WTC11 (cell line): ENCODE data around the gene SLITRK4. TPM values are rescaled to one million over a fixed set of nuclear protein-coding genes. Genes with fewer than 3 reads are reported as not detected.

Experiments used
- ATAC-seq: fragments of 200-7000 bp; cut with Tn5 transposase; 2 replicates; pipeline ENCODE4 v1.10.0; 2021; ENCODE audit warnings: mild to moderate bottlenecking, moderate library complexity
- CTCF ChIA-PET: fragments of 300-600 bp; sonication (Branson Sonifier 250); formaldehyde crosslinking; loops from one replicate; lab custom pipeline; 2021; ENCODE audit warnings: antibody characterized with exemption; lab: Charles Lee
- POLR2A ChIA-PET: fragments of 350-600 bp; sonication (Branson Sonifier 250); formaldehyde crosslinking; loops from one replicate; lab custom pipeline; 2021; ENCODE audit warnings: antibody characterized with exemption; lab: Charles Lee
- DNase-seq: peaks from one replicate; pipeline ENCODE4 v3.0.0; 2021; ENCODE audit warnings: low spot score
- H3K27ac Mint-ChIP-seq: 2 replicates; pipeline ENCODE4 v1.8.0; 2021; ENCODE audit warnings: mixed read lengths
- H3K27me3 Mint-ChIP-seq: 2 replicates; pipeline ENCODE4 v1.8.0; 2021; ENCODE audit warnings: low read depth, mild to moderate bottlenecking, moderate library complexity, mixed read lengths
- H3K36me3 Mint-ChIP-seq: 2 replicates; pipeline ENCODE4 v1.8.0; 2021; ENCODE audit warnings: mixed read lengths
- H3K4me1 Mint-ChIP-seq: 2 replicates; pipeline ENCODE4 v1.8.0; 2022; ENCODE audit warnings: mixed read lengths
- H3K4me3 Mint-ChIP-seq: 2 replicates; pipeline ENCODE4 v1.8.0; 2021; ENCODE audit warnings: mild to moderate bottlenecking, moderate library complexity, mixed read lengths
- H3K9me3 Mint-ChIP-seq: 2 replicates; pipeline ENCODE4 v1.8.0; 2021; ENCODE audit warnings: mixed read lengths
- ATF1 ChIP-seq: sonication (generic); formaldehyde crosslinking; IDR thresholded peaks from 2 replicates; pipeline ENCODE4 v1.8.1; 2023; ENCODE audit warnings: mild to moderate bottlenecking, moderate library complexity, missing genetic modification reagents
- CREM ChIP-seq: sonication (generic); formaldehyde crosslinking; IDR thresholded peaks from 2 replicates; pipeline ENCODE4 v1.8.1; 2022; ENCODE audit warnings: mild to moderate bottlenecking, missing genetic modification reagents, moderate library complexity
- GABPB1 ChIP-seq: sonication (generic); formaldehyde crosslinking; IDR thresholded peaks from 2 replicates; pipeline ENCODE4 v1.8.1; 2023; ENCODE audit warnings: mild to moderate bottlenecking, missing genetic modification reagents
- GRHL2 ChIP-seq: fragments of 250-450 bp; sonication (Bioruptor Pico); IDR thresholded peaks from 2 replicates; pipeline ENCODE4 v1.8.0; 2022; ENCODE audit warnings: mild to moderate bottlenecking, moderate library complexity; ENCODE audit not compliant: insufficient replicate concordance, severe bottlenecking
- HMGA2 ChIP-seq: fragments of 250-450 bp; sonication (Bioruptor Pico); IDR thresholded peaks from 2 replicates; pipeline ENCODE4 v1.4.0; 2021; ENCODE audit warnings: mild to moderate bottlenecking, moderate library complexity
- IRF2 ChIP-seq: sonication (generic); formaldehyde crosslinking; IDR thresholded peaks from 2 replicates; pipeline ENCODE4 v1.8.0; 2022; ENCODE audit warnings: low read depth, missing genetic modification reagents, borderline replicate concordance
- MYBL2 ChIP-seq: sonication (generic); formaldehyde crosslinking; IDR thresholded peaks from 2 replicates; pipeline ENCODE4 v1.8.1; 2023; ENCODE audit warnings: mild to moderate bottlenecking, moderate library complexity, missing genetic modification reagents
- ZBTB21 ChIP-seq: sonication (generic); formaldehyde crosslinking; IDR thresholded peaks from 2 replicates; pipeline ENCODE4 v1.8.1; 2023; ENCODE audit warnings: mild to moderate bottlenecking, missing genetic modification reagents, borderline replicate concordance
- ZNF232 ChIP-seq: sonication (generic); formaldehyde crosslinking; IDR thresholded peaks from 2 replicates; pipeline ENCODE4 v1.8.0; 2022; ENCODE audit warnings: mild to moderate bottlenecking, missing genetic modification reagents
- ZNF317 ChIP-seq: sonication (generic); formaldehyde crosslinking; IDR thresholded peaks from 2 replicates; pipeline ENCODE4 v1.8.1; 2023; ENCODE audit warnings: low read depth, mild to moderate bottlenecking, moderate library complexity, missing genetic modification reagents, borderline replicate concordance
- ZNF416 ChIP-seq: fragments of 250-450 bp; sonication (Bioruptor Pico); IDR thresholded peaks from 2 replicates; pipeline ENCODE4 v1.9.0; 2021; ENCODE audit warnings: mild to moderate bottlenecking, inconsistent platforms
- ZNF423 ChIP-seq: fragments of 250-450 bp; sonication (Bioruptor Pico); IDR thresholded peaks from 2 replicates; pipeline ENCODE4 v2.1.2; 2022; ENCODE audit warnings: mild to moderate bottlenecking, moderate library complexity
- total RNA-seq: library from RNA; stranded (reverse); gene quantifications from 3 replicates; pipeline ENCODE4 v1.2.3, GENCODE V29; 2021
- TF ChIP-seq, protein P1 (sequence below): sonication (generic); formaldehyde crosslinking; IDR thresholded peaks from 2 replicates; pipeline ENCODE4 v1.8.0; 2023; ENCODE audit warnings: mild to moderate bottlenecking, missing genetic modification reagents
- TF ChIP-seq, protein P2 (sequence below): sonication (generic); formaldehyde crosslinking; IDR thresholded peaks from 2 replicates; pipeline ENCODE4 v1.8.0; 2022; ENCODE audit warnings: mild to moderate bottlenecking, missing genetic modification reagents
- TF ChIP-seq, protein P3 (sequence below): sonication (generic); formaldehyde crosslinking; IDR thresholded peaks from 2 replicates; pipeline ENCODE4 v1.8.0; 2022; ENCODE audit warnings: mild to moderate bottlenecking, missing genetic modification reagents
- TF ChIP-seq, protein P4 (sequence below): sonication (generic); formaldehyde crosslinking; IDR thresholded peaks from 2 replicates; pipeline ENCODE4 v1.8.1; 2022; ENCODE audit warnings: missing genetic modification reagents, borderline replicate concordance
- TF ChIP-seq, protein P5 (sequence below): sonication (generic); formaldehyde crosslinking; IDR thresholded peaks from 2 replicates; pipeline ENCODE4 v1.8.0; 2022; ENCODE audit warnings: mild to moderate bottlenecking, missing genetic modification reagents
- TF ChIP-seq, protein P6 (sequence below): sonication (generic); formaldehyde crosslinking; IDR thresholded peaks from 2 replicates; pipeline ENCODE4 v1.8.1; 2023; ENCODE audit warnings: mild to moderate bottlenecking, missing genetic modification reagents
- TF ChIP-seq, protein P7 (sequence below): sonication (generic); formaldehyde crosslinking; IDR thresholded peaks from 2 replicates; pipeline ENCODE4 v1.8.1; 2023; ENCODE audit warnings: mild to moderate bottlenecking, missing genetic modification reagents, moderate library complexity
- TF ChIP-seq, protein P8 (sequence below): sonication (generic); formaldehyde crosslinking; IDR thresholded peaks from 2 replicates; pipeline ENCODE4 v1.8.0; 2023; ENCODE audit warnings: missing genetic modification reagents

Gene SLITRK4
- total RNA-seq, 1 experiment from 2014 or later: not detected

DNA sequence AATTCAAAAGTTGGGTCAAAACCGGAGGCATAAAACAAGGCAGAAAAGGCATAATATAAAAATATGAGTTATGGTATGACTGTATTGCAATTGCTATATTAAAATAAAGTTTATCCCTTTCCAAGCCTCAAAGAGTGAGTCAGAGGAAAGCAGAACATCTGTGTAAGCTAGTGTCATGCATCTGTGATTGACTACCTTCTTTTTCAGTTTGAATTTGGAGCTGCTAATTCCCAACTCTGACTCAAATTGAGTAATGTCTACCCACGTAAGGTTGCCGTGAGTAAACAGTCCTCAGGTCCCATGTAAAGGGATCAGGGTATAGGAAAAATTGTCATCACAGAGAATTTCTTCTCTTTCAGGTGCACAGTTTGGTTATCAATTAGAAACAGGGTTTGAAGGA, 6.5 kb upstream of the SLITRK4 start:
- no peak for DNase-seq
- Mint-ChIP-seq H3K4me3 (no peak overlapping the region), H3K36me3 (peaks cover 15% of the 10 kb centered on the region)
- TF ChIP-seq, protein P1, sequence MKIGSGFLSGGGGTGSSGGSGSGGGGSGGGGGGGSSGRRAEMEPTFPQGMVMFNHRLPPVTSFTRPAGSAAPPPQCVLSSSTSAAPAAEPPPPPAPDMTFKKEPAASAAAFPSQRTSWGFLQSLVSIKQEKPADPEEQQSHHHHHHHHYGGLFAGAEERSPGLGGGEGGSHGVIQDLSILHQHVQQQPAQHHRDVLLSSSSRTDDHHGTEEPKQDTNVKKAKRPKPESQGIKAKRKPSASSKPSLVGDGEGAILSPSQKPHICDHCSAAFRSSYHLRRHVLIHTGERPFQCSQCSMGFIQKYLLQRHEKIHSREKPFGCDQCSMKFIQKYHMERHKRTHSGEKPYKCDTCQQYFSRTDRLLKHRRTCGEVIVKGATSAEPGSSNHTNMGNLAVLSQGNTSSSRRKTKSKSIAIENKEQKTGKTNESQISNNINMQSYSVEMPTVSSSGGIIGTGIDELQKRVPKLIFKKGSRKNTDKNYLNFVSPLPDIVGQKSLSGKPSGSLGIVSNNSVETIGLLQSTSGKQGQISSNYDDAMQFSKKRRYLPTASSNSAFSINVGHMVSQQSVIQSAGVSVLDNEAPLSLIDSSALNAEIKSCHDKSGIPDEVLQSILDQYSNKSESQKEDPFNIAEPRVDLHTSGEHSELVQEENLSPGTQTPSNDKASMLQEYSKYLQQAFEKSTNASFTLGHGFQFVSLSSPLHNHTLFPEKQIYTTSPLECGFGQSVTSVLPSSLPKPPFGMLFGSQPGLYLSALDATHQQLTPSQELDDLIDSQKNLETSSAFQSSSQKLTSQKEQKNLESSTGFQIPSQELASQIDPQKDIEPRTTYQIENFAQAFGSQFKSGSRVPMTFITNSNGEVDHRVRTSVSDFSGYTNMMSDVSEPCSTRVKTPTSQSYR: no peak
- TF ChIP-seq MYBL2 (CRISPR knock-in tag): no peak
- no peak for TF ChIP-seq ZBTB21
- TF ChIP-seq GRHL2 (CRISPR knock-in tag): no peak
- TF ChIP-seq CREM: no peak
- no peak for TF ChIP-seq IRF2 (CRISPR knock-in tag)
- no peak for TF ChIP-seq GABPB1
- TF ChIP-seq, protein P2, sequence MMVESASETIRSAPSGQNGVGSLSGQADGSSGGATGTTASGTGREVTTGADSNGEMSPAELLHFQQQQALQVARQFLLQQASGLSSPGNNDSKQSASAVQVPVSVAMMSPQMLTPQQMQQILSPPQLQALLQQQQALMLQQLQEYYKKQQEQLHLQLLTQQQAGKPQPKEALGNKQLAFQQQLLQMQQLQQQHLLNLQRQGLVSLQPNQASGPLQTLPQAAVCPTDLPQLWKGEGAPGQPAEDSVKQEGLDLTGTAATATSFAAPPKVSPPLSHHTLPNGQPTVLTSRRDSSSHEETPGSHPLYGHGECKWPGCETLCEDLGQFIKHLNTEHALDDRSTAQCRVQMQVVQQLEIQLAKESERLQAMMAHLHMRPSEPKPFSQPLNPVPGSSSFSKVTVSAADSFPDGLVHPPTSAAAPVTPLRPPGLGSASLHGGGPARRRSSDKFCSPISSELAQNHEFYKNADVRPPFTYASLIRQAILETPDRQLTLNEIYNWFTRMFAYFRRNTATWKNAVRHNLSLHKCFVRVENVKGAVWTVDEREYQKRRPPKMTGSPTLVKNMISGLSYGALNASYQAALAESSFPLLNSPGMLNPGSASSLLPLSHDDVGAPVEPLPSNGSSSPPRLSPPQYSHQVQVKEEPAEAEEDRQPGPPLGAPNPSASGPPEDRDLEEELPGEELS (CRISPR knock-in tag): no peak
- TF ChIP-seq, protein P3, sequence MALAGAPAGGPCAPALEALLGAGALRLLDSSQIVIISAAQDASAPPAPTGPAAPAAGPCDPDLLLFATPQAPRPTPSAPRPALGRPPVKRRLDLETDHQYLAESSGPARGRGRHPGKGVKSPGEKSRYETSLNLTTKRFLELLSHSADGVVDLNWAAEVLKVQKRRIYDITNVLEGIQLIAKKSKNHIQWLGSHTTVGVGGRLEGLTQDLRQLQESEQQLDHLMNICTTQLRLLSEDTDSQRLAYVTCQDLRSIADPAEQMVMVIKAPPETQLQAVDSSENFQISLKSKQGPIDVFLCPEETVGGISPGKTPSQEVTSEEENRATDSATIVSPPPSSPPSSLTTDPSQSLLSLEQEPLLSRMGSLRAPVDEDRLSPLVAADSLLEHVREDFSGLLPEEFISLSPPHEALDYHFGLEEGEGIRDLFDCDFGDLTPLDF: no peak
- TF ChIP-seq ZNF416: no peak
- TF ChIP-seq ATF1 (CRISPR knock-in tag): no peak
- TF ChIP-seq, protein P4, sequence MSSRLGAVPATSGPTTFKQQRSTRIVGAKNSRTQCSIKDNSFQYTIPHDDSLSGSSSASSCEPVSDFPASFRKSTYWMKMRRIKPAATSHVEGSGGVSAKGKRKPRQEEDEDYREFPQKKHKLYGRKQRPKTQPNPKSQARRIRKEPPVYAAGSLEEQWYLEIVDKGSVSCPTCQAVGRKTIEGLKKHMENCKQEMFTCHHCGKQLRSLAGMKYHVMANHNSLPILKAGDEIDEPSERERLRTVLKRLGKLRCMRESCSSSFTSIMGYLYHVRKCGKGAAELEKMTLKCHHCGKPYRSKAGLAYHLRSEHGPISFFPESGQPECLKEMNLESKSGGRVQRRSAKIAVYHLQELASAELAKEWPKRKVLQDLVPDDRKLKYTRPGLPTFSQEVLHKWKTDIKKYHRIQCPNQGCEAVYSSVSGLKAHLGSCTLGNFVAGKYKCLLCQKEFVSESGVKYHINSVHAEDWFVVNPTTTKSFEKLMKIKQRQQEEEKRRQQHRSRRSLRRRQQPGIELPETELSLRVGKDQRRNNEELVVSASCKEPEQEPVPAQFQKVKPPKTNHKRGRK: no peak
- TF ChIP-seq, protein P5, sequence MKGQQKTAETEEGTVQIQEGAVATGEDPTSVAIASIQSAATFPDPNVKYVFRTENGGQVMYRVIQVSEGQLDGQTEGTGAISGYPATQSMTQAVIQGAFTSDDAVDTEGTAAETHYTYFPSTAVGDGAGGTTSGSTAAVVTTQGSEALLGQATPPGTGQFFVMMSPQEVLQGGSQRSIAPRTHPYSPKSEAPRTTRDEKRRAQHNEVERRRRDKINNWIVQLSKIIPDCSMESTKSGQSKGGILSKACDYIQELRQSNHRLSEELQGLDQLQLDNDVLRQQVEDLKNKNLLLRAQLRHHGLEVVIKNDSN (CRISPR knock-in tag): no peak
- TF ChIP-seq, all 79 proteins: peak for 0
- ChIA-PET POLR2A (no interaction called here), CTCF (no interaction called here)
- Mint-ChIP-seq H3K27me3 (no peaks in the 10 kb centered on the region; the same call in 1 of the 2 replicates), H3K27ac (no peak overlapping the region), H3K4me1 (no peaks in the 10 kb centered on the region), H3K9me3 (peaks cover 15% of the 10 kb centered on the region)
- ATAC-seq: no peak

DNA sequence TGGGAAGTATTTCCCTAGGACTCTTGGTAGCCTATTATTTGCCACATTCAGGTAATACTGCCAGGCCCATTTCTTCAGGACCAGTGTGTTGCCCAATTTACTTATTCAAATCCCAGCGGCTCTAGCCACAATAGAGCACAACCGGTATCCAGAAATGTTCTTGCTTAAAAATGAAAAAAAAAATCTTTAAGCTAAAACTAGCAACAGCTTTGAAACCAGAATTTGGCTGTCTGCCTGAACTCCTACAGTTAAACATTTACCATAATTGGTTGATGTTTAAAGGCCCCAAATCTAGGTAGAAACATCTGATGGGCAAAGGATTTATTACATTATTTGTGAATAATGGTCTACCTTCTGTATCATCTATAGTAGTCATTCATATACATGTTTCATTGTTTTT, 930 bp upstream of the SLITRK4 start:
- POLR2A ChIA-PET: no interaction called here
- Mint-ChIP-seq H3K36me3 (peaks cover 17% of the 10 kb centered on the region), H3K4me3 (no peak overlapping the region), H3K27me3 (no peaks in the 10 kb centered on the region; the same call in 1 of the 2 replicates), H3K9me3 (peaks cover 18% of the 10 kb centered on the region), H3K27ac (no peak overlapping the region), H3K4me1 (no peaks in the 10 kb centered on the region)
- CTCF ChIA-PET: no interaction called here
- DNase-seq (no peak), ATAC-seq (no peak)
- no peak for TF ChIP-seq GRHL2 (CRISPR knock-in tag)
- TF ChIP-seq, protein P6, sequence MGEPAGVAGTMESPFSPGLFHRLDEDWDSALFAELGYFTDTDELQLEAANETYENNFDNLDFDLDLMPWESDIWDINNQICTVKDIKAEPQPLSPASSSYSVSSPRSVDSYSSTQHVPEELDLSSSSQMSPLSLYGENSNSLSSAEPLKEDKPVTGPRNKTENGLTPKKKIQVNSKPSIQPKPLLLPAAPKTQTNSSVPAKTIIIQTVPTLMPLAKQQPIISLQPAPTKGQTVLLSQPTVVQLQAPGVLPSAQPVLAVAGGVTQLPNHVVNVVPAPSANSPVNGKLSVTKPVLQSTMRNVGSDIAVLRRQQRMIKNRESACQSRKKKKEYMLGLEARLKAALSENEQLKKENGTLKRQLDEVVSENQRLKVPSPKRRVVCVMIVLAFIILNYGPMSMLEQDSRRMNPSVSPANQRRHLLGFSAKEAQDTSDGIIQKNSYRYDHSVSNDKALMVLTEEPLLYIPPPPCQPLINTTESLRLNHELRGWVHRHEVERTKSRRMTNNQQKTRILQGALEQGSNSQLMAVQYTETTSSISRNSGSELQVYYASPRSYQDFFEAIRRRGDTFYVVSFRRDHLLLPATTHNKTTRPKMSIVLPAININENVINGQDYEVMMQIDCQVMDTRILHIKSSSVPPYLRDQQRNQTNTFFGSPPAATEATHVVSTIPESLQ: no peak
- no peak for TF ChIP-seq CREM
- TF ChIP-seq HMGA2 (CRISPR knock-in tag): no peak
- TF ChIP-seq, protein P7, sequence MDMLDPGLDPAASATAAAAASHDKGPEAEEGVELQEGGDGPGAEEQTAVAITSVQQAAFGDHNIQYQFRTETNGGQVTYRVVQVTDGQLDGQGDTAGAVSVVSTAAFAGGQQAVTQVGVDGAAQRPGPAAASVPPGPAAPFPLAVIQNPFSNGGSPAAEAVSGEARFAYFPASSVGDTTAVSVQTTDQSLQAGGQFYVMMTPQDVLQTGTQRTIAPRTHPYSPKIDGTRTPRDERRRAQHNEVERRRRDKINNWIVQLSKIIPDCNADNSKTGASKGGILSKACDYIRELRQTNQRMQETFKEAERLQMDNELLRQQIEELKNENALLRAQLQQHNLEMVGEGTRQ (CRISPR knock-in tag): no peak
- no peak for TF ChIP-seq ZNF232
- TF ChIP-seq ZNF423: no peak
- TF ChIP-seq, protein P8, sequence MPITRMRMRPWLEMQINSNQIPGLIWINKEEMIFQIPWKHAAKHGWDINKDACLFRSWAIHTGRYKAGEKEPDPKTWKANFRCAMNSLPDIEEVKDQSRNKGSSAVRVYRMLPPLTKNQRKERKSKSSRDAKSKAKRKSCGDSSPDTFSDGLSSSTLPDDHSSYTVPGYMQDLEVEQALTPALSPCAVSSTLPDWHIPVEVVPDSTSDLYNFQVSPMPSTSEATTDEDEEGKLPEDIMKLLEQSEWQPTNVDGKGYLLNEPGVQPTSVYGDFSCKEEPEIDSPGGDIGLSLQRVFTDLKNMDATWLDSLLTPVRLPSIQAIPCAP (CRISPR knock-in tag): no peak
- no peak for TF ChIP-seq ZNF317 (CRISPR knock-in tag)
